C1 segment of cervical spinal cord (tissue), 14 donors: Measurements from ENCODE around the gene ENTPD6.
"Not testable (repeated sequence)": the region's sequence is repeated elsewhere in the genome, so short reads cannot be mapped to it uniquely, and the experiment has no call there.

Source experiments
- DNase-seq, 14 donors: peaks; one replicate each; lab custom pipeline; 2025; lab: John Stamatoyannopoulos, UW

ENTPD6 gene

DNA sequence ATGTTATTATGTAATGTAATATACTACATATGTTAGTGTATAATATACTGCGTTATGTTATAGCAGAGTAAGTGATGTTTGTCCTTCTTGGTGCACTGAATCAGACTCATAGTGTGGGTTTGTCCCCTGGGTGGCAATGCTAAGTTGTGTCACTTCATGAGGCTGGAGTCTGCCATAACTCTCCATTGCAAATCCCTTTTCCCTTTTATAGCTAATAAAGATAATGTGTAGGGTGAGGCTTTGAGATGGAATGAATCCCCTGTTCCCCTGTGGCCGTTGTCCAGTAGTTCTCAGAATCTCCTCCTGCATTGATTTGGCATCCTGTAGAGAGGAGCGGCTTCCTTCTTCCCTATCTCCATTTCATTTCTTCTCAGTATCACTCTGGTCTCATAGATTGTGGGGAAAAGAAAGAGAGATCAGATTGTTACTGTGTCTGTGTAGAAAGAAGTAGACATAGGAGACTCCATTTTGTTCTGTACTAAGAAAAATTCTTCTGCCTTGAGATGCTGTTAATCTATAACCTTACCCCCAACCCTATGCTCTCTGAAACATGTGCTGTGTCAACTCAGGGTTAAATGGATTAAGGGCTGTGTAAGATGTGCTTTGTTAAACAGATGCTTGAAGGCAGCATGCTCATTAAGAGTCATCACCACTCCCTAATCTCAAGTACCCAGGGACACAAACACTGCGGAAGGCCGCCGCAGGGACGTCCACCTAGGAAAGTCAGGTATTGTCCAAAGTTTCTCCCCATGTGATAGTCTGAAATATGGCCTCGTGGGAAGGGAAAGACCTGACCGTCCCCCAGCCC, 45.5 kb downstream of the ENTPD6 start:
- DNase-seq = not testable (repeated sequence)

- not testable (repeated sequence) for DNase-seq
Observed at GRCh38 chr20:25241659-25241955, 46.1 kb downstream of the ENTPD6 start.

DNA sequence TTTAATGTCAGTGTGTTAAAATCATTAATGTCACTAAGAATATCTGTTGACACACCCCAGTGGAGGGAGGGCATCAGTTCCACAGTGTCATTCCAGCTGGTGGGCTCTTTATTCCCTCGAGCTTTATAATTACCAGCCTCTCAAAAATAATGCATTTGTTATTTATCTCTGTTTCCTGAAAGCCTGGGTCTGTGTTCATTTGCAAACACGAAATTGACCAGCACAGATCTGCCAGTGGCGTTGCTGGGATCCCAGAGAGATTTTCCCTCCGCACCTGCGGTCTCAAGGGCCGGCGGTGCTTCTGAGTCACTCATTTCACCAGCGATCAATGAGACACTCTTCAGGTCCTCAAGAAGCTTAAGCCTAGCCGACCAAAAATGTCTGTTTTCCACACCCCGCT, 46.7 kb downstream of the ENTPD6 start:
- no peak for DNase-seq

GRCh38 chr20:25243416-25243979, 48.0 kb downstream of the ENTPD6 start:
- no peak for DNase-seq

- no peak for DNase-seq
Observed at GRCh38 chr20:25244976-25245375, 49.5 kb downstream of the ENTPD6 start.

GRCh38 chr20:25245461-25245860, 49.9 kb downstream of the ENTPD6 start:
- no peak for DNase-seq

- no peak for DNase-seq
Observed at GRCh38 chr20:25246182-25246999, 50.9 kb downstream of the ENTPD6 start.

- DNase-seq = peak in 7 of 14 donors; percentile 41 to 75 (median 58)
Observed at GRCh38 chr20:25247000-25247517, 51.5 kb downstream of the ENTPD6 start.

GRCh38 chr20:25247518-25247955, 52.0 kb downstream of the ENTPD6 start:
- DNase-seq = peak in 3 of 14 donors; percentile 51 to 75 (median 68)

DNA sequence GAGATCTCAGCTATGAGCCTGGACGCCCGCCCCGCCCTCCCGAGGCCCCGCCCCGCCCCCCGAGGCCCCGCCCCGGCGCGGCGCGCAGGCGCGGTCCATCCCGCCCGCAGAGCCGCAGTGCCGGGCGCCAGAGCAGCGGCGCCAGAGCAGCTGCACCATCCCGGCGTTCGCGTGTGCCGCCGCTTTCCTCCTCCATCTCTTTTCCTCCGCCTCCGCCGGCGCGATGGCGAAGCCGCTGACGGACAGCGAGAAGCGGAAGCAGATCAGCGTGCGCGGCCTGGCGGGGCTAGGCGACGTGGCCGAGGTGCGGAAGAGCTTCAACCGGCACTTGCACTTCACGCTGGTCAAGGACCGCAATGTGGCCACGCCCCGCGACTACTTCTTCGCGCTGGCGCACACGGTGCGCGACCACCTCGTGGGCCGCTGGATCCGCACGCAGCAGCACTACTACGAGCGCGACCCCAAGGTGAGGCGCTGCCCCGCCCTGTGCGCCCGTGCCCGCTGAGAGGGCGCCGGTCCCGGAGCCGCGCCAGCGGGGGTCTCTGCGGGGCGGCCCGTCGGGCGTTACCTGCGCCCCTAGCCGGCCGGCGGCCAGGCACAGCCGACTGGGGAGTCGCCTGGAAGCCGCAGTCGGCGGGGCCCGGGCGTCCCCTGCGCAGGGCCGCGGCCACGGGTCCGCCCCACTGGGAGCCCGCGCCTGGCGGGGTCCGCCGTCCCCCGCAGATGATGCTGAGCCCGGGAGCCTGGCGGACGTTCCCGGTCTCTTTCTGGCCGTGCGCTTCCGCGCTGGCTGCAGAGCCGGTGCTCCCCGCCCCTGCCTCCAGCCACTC, 52.7 kb downstream of the ENTPD6 start, which contains the start of gene PYGB:
TSS of gene PYGB (plus strand) at position 130 of the 830 bp plus-strand sequence. CDS start at position 224, 94 bp downstream.
- peak in 13 of 14 donors; percentile 19 to 89 (median 78) for DNase-seq

DNA sequence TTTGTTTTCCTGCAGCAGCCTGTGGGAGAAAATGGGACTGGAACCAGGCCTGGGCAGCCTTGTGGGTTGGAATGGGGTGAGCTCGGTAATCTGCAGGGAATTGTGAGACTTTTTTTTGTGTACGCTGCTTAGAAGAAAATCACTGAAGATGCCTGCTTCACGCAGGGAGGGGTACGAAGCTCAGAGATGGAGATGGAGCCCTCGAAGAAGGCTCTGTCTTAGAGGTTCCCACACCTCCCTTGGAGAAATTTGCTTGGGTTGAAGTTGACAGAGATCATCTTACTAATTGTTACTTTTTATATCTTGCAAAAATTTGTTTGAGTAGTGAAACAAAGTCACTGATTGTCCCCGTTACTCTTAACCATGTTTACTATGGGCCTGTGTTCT, 53.3 kb downstream of the ENTPD6 start:
- DNase-seq = peak in 4 of 14 donors; percentile 9 to 65 (median 56)

GRCh38 chr20:25249198-25249931, 53.9 kb downstream of the ENTPD6 start:
- DNase-seq = peak in 3 of 14 donors; percentile 24 to 90 (median 37)

GRCh38 chr20:25250508-25250907, 55.0 kb downstream of the ENTPD6 start:
- DNase-seq = peak in 1 of 14 donors; percentile 37

GRCh38 chr20:25251019-25251418, 55.5 kb downstream of the ENTPD6 start:
- DNase-seq = no peak

- DNase-seq = peak in 2 of 14 donors; percentile 18 to 48
Observed at GRCh38 chr20:25251558-25251957, 56.0 kb downstream of the ENTPD6 start.

- no peak for DNase-seq
Observed at GRCh38 chr20:25252230-25252651, 56.7 kb downstream of the ENTPD6 start.

DNA sequence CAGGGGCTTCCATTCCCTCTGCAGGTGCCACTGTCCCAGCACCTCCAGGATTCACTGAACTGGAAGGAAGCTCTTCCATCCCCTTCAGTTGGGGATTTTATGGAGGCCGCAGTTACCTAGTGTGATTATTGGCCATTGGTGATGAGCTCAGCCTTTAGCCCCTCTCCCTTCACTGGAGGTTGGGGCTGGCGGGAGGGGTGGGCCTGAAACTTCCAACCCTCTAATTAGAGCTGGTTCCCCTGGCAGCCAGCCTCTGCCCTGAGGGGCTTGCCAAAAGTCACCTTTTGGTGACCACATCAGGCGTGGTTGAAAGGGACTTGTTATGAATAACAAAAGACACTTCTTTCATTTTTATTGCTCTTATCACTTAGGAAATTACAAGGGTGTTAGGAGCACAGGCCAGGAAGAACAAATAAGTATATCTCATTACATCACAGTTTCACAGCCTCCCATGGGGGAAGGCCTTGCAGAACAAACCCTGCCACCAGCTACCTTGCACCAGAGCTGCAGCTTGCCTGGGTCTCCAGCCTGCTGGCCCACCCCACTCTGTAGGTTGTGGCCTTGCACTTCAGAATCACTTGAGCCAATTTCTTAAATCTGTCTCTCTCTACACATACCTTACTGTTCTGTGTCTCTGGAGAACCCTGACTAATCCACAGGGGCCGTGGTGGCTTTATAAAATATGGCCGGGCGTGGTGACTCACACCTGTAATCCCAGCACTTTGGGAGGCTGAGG, 57.3 kb downstream of the ENTPD6 start:
- DNase-seq = no peak

DNA sequence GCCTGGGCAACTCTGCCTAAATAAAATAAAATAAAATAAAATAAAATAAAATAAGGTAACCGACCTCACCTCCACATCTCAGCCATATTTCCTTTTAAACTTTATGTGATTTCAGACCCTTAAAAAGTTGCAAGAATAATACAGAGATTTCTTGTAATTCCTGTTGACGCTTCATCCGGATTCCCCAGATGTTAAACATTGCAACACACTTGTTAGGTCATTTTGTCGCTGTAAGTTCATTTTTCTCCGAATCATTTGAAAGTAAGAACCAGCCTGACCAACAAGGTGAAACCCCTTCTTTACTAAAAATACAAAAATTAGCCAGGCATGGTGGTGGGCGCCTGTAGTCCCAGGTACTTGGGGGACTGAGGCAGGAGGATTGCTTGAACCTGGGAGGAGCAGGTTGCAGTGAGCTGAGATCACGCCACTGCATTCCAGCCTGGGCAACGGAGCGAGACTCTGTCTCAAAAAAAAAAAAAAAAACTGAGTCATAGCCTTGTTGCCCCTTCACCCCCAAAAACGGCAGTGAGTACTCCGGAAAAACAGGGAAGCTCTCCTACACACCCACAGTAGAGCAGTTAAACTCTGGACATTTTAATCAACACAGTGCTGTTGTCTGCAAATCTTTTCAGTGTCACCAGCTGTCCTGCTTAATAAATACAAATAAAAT, 58.2 kb downstream of the ENTPD6 start:
- no peak for DNase-seq

- DNase-seq = no peak
Observed at GRCh38 chr20:25254571-25254970, 59.1 kb downstream of the ENTPD6 start.
